SK-N-SH (cell line): ENCODE results near the gene OR2T34. TPM values are rescaled to one million over a fixed set of nuclear protein-coding genes. Genes with fewer than 3 reads are reported as not detected.

ENCODE experiments used
- CTCF ChIA-PET: fragments of 300-600, 350-600 bp; formaldehyde crosslinking; extraction: SDS; loops from one replicate; lab custom pipeline; 2021; lab: Yijun Ruan, JAX
- POLR2A ChIA-PET: fragments of 350-600 bp; sonication (Branson Sonifier 250); formaldehyde crosslinking; extraction: SDS; loops from one replicate; lab custom pipeline; 2020; ENCODE audit warnings: antibody characterized with exemption, inconsistent platforms; lab: Yijun Ruan, JAX
- DNase-seq: peaks from one replicate; pipeline ENCODE4 v3.0.0; 2012
- H2AFZ ChIP-seq: fragments of 200-600 bp; sonication (generic); 2 replicates; pipeline ENCODE4 v1.8.1; 2016; ENCODE audit warnings: antibody characterized with exemption, mild to moderate bottlenecking, low read depth
- H3F3A ChIP-seq: fragments of 200-600 bp; sonication (generic); replicated peaks from 2 replicates; pipeline ENCODE3; 2016; ENCODE audit warnings: antibody characterized with exemption, mild to moderate bottlenecking; ENCODE audit not compliant: insufficient read depth
- H3K27ac ChIP-seq, 2 experiments: fragments of 200-500 bp in 1 of 2; fragments of 200-600 bp in 1 of 2; sonication (Bioruptor generic) in 1 of 2; sonication (generic), shearing (Covaris generic) in 1 of 2; 2 replicates each; pipeline versions ENCODE4 v1.5.1 to v1.6.1; 2014 to 2016; ENCODE audit warnings: low read depth in 2 of 2, inconsistent platforms in 1 of 2, low read length in 1 of 2, mild to moderate bottlenecking in 1 of 2, mixed read lengths in 1 of 2
- H3K27me3 ChIP-seq: fragments of 200-600 bp; sonication (generic), shearing (Covaris generic); 2 replicates; pipeline ENCODE4 v1.6.1; 2016; ENCODE audit warnings: mixed run types; ENCODE audit not compliant: insufficient read depth
- H3K36me3 ChIP-seq, 2 experiments: fragments of 200-500 bp in 1 of 2; fragments of 200-600 bp in 1 of 2; sonication (Bioruptor generic) in 1 of 2; sonication (generic) in 1 of 2; replicated peaks in 1 of 2; 2 replicates each; pipeline versions ENCODE3 to v1.5.1; 2014 to 2016; ENCODE audit warnings: low read length in 1 of 2, mild to moderate bottlenecking in 1 of 2; ENCODE audit not compliant: insufficient read depth in 2 of 2, control insufficient read depth in 1 of 2
- H3K4me1 ChIP-seq, 2 experiments: fragments of 200-500 bp in 1 of 2; fragments of 200-600 bp in 1 of 2; sonication (Bioruptor generic) in 1 of 2; sonication (generic), shearing (Covaris generic) in 1 of 2; 2 replicates each; pipeline versions ENCODE4 v1.5.1 to v1.6.1; 2014 to 2016; ENCODE audit warnings: low read depth in 1 of 2, low read length in 1 of 2, mixed run types in 1 of 2; ENCODE audit not compliant: insufficient read depth in 2 of 2, control insufficient read depth in 1 of 2
- H3K4me2 ChIP-seq: fragments of 200-600 bp; sonication (generic), shearing (Covaris generic); 2 replicates; pipeline ENCODE4 v1.6.1; 2017; ENCODE audit warnings: mixed run types
- H3K4me3 ChIP-seq, 2 experiments: fragments of 200-500 bp in 1 of 2; fragments of 200-600 bp in 1 of 2; sonication (Bioruptor generic) in 1 of 2; sonication (generic), shearing (Covaris generic) in 1 of 2; 2 replicates each; pipeline versions ENCODE4 v1.5.1 to v1.8.1; 2014 to 2016; ENCODE audit warnings: low read depth in 2 of 2, inconsistent platforms in 1 of 2, low read length in 1 of 2, mild to moderate bottlenecking in 1 of 2, mixed read lengths in 1 of 2, moderate library complexity in 1 of 2
- H3K79me2 ChIP-seq: fragments of 200-600 bp; sonication (generic); 2 replicates; pipeline ENCODE4 v1.8.1; 2017; ENCODE audit warnings: mild to moderate bottlenecking; ENCODE audit not compliant: insufficient read depth
- H3K9ac ChIP-seq: fragments of 200-600 bp; sonication (generic); 2 replicates; pipeline ENCODE4 v1.6.1; 2017; ENCODE audit warnings: mixed run types
- H3K9me2 ChIP-seq: fragments of 200-600 bp; sonication (generic); 2 replicates; pipeline ENCODE4 v1.6.1; 2017; ENCODE audit warnings: mixed run types
- H3K9me3 ChIP-seq: fragments of 200-600 bp; sonication (generic); 2 replicates; pipeline ENCODE4 v1.6.1; 2017; ENCODE audit warnings: mixed run types, mild to moderate bottlenecking, moderate library complexity
- H4K20me1 ChIP-seq: fragments of 200-600 bp; sonication (generic); 2 replicates; pipeline ENCODE4 v1.6.1; 2017; ENCODE audit warnings: mild to moderate bottlenecking, mixed run types; ENCODE audit not compliant: insufficient read depth
- CHD2 ChIP-seq: fragments of 150-350 bp; IDR thresholded peaks from 2 replicates; pipeline ENCODE4 v1.6.1; 2018; ENCODE audit warnings: low read length; ENCODE audit not compliant: partially characterized antibody
- EZH2phosphoT487 ChIP-seq: fragments of 200-600 bp; sonication (generic); IDR thresholded peaks from 2 replicates; pipeline ENCODE4 v1.6.1; 2017; ENCODE audit warnings: low read depth, mixed run types, mild to moderate bottlenecking, antibody characterized with exemption, moderate library complexity, borderline replicate concordance
- FOXM1 ChIP-seq: IDR thresholded peaks from 2 replicates; pipeline ENCODE4 v1.4.0; 2012; ENCODE audit warnings: low read depth, mild to moderate bottlenecking
- MAX ChIP-seq: IDR thresholded peaks from 2 replicates; pipeline ENCODE4 v1.4.0; 2012; ENCODE audit warnings: low read depth
- MXI1 ChIP-seq: IDR thresholded peaks from 2 replicates; pipeline ENCODE4 v1.6.1; 2012; ENCODE audit warnings: mild to moderate bottlenecking, low read depth, low read length, improper control_type of control experiment
- POLR2AphosphoS5 ChIP-seq: IDR thresholded peaks from 2 replicates; pipeline ENCODE4 v1.6.1; 2012; ENCODE audit warnings: low read depth, low read length
- RFX5 ChIP-seq: IDR thresholded peaks from 2 replicates; pipeline ENCODE4 v1.6.1; 2012; ENCODE audit warnings: mild to moderate bottlenecking, improper control_type of control experiment, low read length
- SIN3A ChIP-seq: IDR thresholded peaks from 2 replicates; pipeline ENCODE4 v1.6.1; 2012; ENCODE audit warnings: low read depth, mild to moderate bottlenecking, low read length, moderate library complexity, borderline replicate concordance
- TAF1 ChIP-seq: IDR thresholded peaks from 2 replicates; pipeline ENCODE4 v1.6.1; 2012; ENCODE audit warnings: low read depth, mild to moderate bottlenecking, low read length, moderate library complexity, borderline replicate concordance
- USF1 ChIP-seq: IDR thresholded peaks from 2 replicates; pipeline ENCODE4 v1.4.0; 2012; ENCODE audit warnings: low read depth, borderline replicate concordance
- WGBS: methylation state at CpG from one replicate; pipeline ENCODE4 v1.1.6; 2017; ENCODE audit warnings: low lambda C conversion rate; 5-methylcytosine and 5-hydroxymethylcytosine counted together
- polyA plus RNA-seq, 3 experiments: library from polyadenylated mRNA; depleted of rRNA; stranded (reverse); fragments of >200 nt; gene quantifications; 2 replicates each; pipeline ENCODE4 v1.2.3, GENCODE V29; 2012
- TF ChIP-seq, protein P1 (sequence below): fragments of 200-600 bp; sonication (generic); IDR thresholded peaks from 2 replicates; pipeline ENCODE4 v1.6.1; 2017; ENCODE audit warnings: antibody characterized with exemption, mild to moderate bottlenecking, moderate library complexity
- TF ChIP-seq, protein P2 (sequence below): IDR thresholded peaks from 2 replicates; pipeline ENCODE4; 2012

OR2T34 gene
- polyA plus RNA-seq, 1 of the 3 experiments (the other 2 are of a cell fraction) = not detected

- TF ChIP-seq USF1 = no peak
- TF ChIP-seq RFX5 = no peak
- no peak for TF ChIP-seq EZH2phosphoT487
- no peak for TF ChIP-seq MXI1
- TF ChIP-seq, protein P1, sequence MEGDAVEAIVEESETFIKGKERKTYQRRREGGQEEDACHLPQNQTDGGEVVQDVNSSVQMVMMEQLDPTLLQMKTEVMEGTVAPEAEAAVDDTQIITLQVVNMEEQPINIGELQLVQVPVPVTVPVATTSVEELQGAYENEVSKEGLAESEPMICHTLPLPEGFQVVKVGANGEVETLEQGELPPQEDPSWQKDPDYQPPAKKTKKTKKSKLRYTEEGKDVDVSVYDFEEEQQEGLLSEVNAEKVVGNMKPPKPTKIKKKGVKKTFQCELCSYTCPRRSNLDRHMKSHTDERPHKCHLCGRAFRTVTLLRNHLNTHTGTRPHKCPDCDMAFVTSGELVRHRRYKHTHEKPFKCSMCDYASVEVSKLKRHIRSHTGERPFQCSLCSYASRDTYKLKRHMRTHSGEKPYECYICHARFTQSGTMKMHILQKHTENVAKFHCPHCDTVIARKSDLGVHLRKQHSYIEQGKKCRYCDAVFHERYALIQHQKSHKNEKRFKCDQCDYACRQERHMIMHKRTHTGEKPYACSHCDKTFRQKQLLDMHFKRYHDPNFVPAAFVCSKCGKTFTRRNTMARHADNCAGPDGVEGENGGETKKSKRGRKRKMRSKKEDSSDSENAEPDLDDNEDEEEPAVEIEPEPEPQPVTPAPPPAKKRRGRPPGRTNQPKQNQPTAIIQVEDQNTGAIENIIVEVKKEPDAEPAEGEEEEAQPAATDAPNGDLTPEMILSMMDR = no peak
- TF ChIP-seq CHD2 = no peak
- no peak for TF ChIP-seq POLR2AphosphoS5
These were observed 18.7 kb upstream of the OR2T34 start (continued) for GRCh38 chr1:248593226-248593625.

DNA sequence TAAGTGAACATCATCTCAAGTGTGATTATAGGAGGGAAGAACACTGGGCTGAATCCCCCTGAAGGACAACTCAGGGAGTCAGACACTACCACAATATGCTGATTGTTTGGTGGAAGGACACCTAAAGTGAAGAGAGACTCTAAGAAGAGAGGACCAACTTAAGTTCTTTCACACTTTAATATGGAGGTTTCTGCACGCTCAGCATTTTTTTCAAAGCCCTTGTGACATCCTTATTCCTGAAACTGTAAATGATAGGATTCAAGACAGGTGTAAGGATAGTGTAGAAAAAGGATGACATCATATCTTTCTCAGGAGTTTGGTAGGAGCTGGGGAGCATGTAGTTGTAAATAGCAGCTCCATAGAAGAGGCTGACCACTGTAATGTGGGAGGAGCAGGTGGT, 18.1 kb upstream of the OR2T34 start:
- Histone ChIP-seq H3F3A (no peaks in the 10 kb centered on the region), H3K79me2 (no peaks in the 10 kb centered on the region), H3K9me3 (no peaks in the 10 kb centered on the region), H3K4me3 (no peak overlapping the region), H3K9me2 (no peaks in the 10 kb centered on the region), H3K4me2 (no peak overlapping the region), H3K36me3 (no peaks in the 10 kb centered on the region), H3K27me3 (no peaks in the 10 kb centered on the region; the same call in 1 of the 2 replicates), H3K4me1 (no peaks in the 10 kb centered on the region), H2AFZ (no peak overlapping the region), H3K27ac (no peak overlapping the region), H3K9ac (no peak overlapping the region), H4K20me1 (no peaks in the 10 kb centered on the region)
- no peak for DNase-seq
- TF ChIP-seq EZH2phosphoT487 (no peak), MAX (no peak), POLR2AphosphoS5 (no peak), USF1 (no peak), TAF1 (no peak)
- TF ChIP-seq, protein P2, sequence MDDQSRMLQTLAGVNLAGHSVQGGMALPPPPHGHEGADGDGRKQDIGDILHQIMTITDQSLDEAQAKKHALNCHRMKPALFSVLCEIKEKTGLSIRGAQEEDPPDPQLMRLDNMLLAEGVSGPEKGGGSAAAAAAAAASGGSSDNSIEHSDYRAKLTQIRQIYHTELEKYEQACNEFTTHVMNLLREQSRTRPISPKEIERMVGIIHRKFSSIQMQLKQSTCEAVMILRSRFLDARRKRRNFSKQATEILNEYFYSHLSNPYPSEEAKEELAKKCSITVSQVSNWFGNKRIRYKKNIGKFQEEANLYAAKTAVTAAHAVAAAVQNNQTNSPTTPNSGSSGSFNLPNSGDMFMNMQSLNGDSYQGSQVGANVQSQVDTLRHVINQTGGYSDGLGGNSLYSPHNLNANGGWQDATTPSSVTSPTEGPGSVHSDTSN = no peak
- CTCF ChIA-PET = no interaction called here
- POLR2A ChIA-PET = no interaction called here
- 0% methylated on average over 1 of the region's 1 CpG for WGBS

DNA sequence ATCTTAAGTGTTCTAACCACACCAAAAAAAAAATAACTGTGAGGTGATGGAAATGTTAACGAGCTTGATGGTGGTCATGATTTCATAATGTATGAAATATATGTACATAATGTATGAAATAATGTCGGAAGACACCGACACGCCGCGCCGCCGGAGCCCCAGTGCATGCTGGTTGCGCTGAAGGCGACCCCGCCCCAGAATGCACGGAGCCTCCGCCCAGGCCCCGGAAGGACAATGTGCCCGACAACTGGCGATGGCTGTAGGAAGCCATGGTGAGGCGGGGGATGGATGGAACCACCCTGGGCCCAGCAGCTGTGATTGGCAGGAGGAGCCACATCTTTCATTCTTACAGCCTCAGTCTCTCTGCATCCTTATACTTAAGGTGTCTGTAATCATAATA, 15.5 kb upstream of the OR2T34 start:
- no peaks in the 10 kb centered on the region for H3F3A ChIP-seq
- H3K27ac ChIP-seq = no peak overlapping the region
- no peak overlapping the region for H3K4me2 ChIP-seq
- H3K79me2 ChIP-seq = no peaks in the 10 kb centered on the region
- CTCF ChIA-PET = no interaction called here
- 42% methylated on average over 17 of the region's 17 CpGs for WGBS
- H2AFZ ChIP-seq = no peak overlapping the region
- TF ChIP-seq SIN3A = no peak
- TF ChIP-seq, protein P1 = no peak
- no peak for TF ChIP-seq FOXM1
- no peak overlapping the region for H3K9ac ChIP-seq
- no peak overlapping the region for H3K4me3 ChIP-seq
- no peaks in the 10 kb centered on the region; the same call in 1 of the 2 replicates for H3K27me3 ChIP-seq
- H3K36me3 ChIP-seq = no peaks in the 10 kb centered on the region
- H3K9me2 ChIP-seq = no peaks in the 10 kb centered on the region
- no peaks in the 10 kb centered on the region for H4K20me1 ChIP-seq
- H3K4me1 ChIP-seq = no peaks in the 10 kb centered on the region
- H3K9me3 ChIP-seq = no peaks in the 10 kb centered on the region
- DNase-seq = no peak
- POLR2A ChIA-PET = no interaction called here
